ENCODE data around the gene VASP. TPM values are rescaled to one million over a fixed set of nuclear protein-coding genes. Genes with fewer than 3 reads are reported as not detected.
A peak's percentile ranks its signal among the peaks of the same experiment; 100 is the strongest.

The VASP gene
- total and polyA plus RNA-seq, 9 of the 15 experiments (the other 6 are each of a cell fraction or from before 2014, with no cell fraction given): 16.7 to 261 (median 112) TPM

GRCh38 chr19:45514376-45515051 lies 7.2 kb downstream of the VASP start (continued):
- no peak for TF ChIP-seq ZNF318 (IDR thresholded peaks at IDR 0.05; ENCODE audit: borderline replicate concordance in 1 of 2, low read depth in 1 of 2)
- no peak for TF ChIP-seq ZNF41 (CRISPR knock-in tag; conservative IDR thresholded peaks at IDR 0.05)
- 0 out of 2 replicates have a peak, but pooled peaks have one; percentile 18 for TF ChIP-seq EGR1 (conservative IDR thresholded peaks at IDR 0.05)
- no peak for TF ChIP-seq ZEB2 (IDR thresholded peaks at IDR 0.05)
- peak; percentile 35; the same call in 1 of the 2 replicates for TF ChIP-seq ZFX (CRISPR knock-in tag; IDR thresholded peaks at IDR 0.05)
- TF ChIP-seq, protein P1, sequence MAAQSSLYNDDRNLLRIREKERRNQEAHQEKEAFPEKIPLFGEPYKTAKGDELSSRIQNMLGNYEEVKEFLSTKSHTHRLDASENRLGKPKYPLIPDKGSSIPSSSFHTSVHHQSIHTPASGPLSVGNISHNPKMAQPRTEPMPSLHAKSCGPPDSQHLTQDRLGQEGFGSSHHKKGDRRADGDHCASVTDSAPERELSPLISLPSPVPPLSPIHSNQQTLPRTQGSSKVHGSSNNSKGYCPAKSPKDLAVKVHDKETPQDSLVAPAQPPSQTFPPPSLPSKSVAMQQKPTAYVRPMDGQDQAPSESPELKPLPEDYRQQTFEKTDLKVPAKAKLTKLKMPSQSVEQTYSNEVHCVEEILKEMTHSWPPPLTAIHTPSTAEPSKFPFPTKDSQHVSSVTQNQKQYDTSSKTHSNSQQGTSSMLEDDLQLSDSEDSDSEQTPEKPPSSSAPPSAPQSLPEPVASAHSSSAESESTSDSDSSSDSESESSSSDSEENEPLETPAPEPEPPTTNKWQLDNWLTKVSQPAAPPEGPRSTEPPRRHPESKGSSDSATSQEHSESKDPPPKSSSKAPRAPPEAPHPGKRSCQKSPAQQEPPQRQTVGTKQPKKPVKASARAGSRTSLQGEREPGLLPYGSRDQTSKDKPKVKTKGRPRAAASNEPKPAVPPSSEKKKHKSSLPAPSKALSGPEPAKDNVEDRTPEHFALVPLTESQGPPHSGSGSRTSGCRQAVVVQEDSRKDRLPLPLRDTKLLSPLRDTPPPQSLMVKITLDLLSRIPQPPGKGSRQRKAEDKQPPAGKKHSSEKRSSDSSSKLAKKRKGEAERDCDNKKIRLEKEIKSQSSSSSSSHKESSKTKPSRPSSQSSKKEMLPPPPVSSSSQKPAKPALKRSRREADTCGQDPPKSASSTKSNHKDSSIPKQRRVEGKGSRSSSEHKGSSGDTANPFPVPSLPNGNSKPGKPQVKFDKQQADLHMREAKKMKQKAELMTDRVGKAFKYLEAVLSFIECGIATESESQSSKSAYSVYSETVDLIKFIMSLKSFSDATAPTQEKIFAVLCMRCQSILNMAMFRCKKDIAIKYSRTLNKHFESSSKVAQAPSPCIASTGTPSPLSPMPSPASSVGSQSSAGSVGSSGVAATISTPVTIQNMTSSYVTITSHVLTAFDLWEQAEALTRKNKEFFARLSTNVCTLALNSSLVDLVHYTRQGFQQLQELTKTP (IDR thresholded peaks at IDR 0.05; ENCODE audit: low read depth in 1 of 2, partially characterized antibody in 2 of 2): no peak
- no peak for TF ChIP-seq TRIM28 (IDR thresholded peaks at IDR 0.05)
- no peak for TF ChIP-seq ZNF79 (CRISPR knock-in tag; IDR thresholded peaks at IDR 0.05; ENCODE audit: low read depth)
- TF ChIP-seq RBM15 (IDR thresholded peaks at IDR 0.05; ENCODE audit: insufficient read depth, low read length): no peak
- TF ChIP-seq ZNF311 (CRISPR knock-in tag; IDR thresholded peaks at IDR 0.05): 0 out of 2 replicates have a peak, but pooled peaks have one; percentile 28
- no peak for TF ChIP-seq SLC30A9 (CRISPR knock-in tag; IDR thresholded peaks at IDR 0.05)
- no peak for TF ChIP-seq PTRF (tag; IDR thresholded peaks at IDR 0.05)
- TF ChIP-seq HDAC6 (IDR thresholded peaks at IDR 0.05; ENCODE audit: low read depth, low read length): no peak
- no peak for TF ChIP-seq EWSR1 (IDR thresholded peaks at IDR 0.05; ENCODE audit: borderline replicate concordance, low read depth, partially characterized antibody)
- TF ChIP-seq XRCC4 (IDR thresholded peaks at IDR 0.05; ENCODE audit: extremely low read depth, insufficient read depth, insufficient read length): no peak
- TF ChIP-seq PHF21A (IDR thresholded peaks at IDR 0.05; ENCODE audit: borderline replicate concordance, low read depth): no peak

Measured in K562 (cell line).